HG03457 (cell line): ENCODE data around the gene FXN.
"Not testable (repeated sequence)": the region's sequence is repeated elsewhere in the genome, so short reads cannot be mapped to it uniquely, and the experiment has no call there.

Source experiments
- ATAC-seq: cut with Tn5 transposase; IDR thresholded peaks from one replicate; pipeline ENCODE4 v1.9.1; 2021; ENCODE audit warnings: moderate number of reproducible peaks; ENCODE audit not compliant: unreplicated experiment

FXN gene

DNA sequence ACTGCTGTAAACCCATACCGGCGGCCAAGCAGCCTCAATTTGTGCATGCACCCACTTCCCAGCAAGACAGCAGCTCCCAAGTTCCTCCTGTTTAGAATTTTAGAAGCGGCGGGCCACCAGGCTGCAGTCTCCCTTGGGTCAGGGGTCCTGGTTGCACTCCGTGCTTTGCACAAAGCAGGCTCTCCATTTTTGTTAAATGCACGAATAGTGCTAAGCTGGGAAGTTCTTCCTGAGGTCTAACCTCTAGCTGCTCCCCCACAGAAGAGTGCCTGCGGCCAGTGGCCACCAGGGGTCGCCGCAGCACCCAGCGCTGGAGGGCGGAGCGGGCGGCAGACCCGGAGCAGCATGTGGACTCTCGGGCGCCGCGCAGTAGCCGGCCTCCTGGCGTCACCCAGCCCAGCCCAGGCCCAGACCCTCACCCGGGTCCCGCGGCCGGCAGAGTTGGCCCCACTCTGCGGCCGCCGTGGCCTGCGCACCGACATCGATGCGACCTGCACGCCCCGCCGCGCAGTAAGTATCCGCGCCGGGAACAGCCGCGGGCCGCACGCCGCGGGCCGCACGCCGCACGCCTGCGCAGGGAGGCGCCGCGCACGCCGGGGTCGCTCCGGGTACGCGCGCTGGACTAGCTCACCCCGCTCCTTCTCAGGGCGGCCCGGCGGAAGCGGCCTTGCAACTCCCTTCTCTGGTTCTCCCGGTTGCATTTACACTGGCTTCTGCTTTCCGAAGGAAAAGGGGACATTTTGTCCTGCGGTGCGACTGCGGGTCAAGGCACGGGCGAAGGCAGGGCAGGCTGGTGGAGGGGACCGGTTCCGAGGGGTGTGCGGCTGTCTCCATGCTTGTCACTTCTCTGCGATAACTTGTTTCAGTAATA, at the start of gene FXN:
FXN (plus strand) TSS at position 315 of the 871 bp plus-strand sequence; CDS start at position 346, 31 bp downstream.
- peak; percentile 93 for ATAC-seq

DNA sequence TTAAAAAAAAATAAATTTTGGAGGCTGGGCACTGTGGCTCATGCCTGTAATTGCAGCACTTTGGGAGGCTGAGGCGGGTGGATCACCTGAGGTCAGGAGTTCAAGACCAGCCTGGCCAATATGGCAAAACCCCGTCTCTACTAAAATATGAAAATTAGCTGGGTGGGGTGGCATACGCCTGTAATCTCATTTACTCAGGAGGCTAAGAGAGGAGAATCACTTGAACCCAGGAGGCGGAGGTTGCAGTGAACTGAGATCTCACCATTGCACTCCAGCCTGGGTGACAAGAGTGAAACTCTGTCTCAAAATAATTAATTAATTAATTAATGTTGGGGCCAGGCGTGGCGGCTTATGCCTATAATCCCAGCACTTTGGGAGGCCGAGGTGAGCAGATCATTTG, 48.6 kb upstream of the FXN start:
- not testable (repeated sequence) for ATAC-seq

DNA sequence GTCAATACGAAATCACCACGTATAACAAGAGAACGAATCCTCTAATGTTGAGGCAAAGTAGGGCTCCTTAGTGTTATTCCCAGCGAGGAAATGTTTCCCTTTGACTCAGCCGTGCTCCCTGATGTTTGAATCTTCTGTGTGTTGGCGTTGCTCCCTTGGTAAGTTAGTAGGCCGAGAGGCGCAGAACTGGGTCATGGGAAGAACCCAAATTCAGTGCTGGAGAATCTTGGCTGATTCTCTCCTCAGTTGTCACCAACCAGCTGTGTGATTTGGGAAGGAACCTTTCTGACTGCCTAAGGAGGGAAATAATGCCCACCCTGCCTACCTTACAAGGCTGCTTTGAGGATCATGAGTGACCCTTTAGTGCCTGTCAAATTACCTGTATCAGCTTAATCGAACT, 44.1 kb upstream of the FXN start:
- ATAC-seq, result no peak

DNA sequence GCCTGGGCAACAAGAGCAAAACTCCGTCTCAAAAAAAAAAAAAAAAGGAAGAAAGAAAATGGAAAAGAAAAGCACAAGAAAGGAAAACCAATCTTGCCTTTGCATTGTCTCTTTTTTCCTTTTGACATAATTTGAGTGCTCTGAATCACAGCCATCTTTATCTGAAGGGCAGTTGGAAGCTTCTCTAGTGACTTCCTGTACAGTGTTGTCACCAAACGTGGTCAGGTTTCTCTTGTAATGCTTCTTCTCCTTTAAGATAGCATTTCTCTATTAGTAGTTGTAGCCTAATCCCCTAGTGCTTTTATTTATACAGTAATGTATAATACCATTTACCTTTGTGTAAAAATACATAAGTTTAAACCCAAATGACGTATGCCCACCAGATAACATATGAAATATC, 39.8 kb upstream of the FXN start:
- ATAC-seq, result no peak

DNA sequence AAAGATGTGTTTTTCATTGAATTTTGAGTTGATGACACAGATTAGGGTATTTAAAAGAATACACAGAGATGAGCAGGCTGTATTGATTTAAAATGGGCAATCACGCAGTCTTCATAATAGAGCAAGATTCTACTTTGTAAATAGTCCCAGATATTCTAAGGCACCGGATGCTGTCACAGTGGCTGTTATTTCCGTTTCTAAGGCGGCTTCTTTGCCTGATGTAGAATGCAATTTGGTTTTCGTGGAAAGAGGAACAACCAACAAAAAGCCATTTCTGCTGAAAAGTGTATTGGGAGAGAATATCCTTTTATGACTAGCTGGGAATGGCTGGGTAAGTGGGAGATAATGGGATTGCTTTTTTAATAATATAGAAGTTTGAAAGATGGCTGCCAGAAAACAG, 39.1 kb upstream of the FXN start:
- ATAC-seq, result no peak

DNA sequence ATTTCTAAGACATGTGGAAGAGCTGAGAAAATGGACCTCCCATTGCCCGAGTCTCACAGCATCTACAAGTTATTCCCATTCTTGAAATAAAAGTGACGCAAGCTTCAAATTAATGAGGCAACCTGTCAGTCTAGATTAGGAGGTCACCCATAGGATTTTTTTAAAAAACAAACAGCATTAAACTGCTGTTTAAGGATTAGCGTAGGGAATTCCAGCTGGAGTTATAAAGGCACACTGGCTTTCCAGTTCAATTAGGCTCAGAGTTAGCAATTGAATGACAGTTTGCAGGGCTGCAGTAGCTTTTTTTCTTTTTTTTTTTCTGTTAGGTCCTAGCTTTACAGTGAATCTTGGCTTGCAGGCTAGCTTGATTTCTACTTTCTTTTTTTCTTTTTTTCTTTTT, 37.9 kb upstream of the FXN start:
- no peak for ATAC-seq

DNA sequence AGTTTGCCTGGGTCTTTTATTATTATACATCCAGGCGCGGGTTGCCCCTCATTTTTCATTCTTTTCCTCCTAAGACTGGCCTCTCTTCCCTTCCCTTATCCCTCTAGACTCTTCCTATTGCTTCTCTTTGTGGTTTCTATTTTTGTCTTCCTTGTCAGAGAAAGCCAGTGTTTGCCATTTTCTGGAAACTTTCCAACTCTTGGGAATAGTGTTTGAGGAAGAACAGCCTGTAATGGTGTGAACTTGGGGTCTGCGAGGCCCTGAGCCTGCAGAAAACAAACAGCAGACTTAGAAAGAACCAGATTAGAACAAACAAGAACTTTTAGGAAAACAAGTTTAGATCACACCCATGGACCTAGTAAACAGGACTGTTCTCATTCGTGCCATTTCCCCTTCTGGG, 37.2 kb upstream of the FXN start:
- no peak for ATAC-seq

DNA sequence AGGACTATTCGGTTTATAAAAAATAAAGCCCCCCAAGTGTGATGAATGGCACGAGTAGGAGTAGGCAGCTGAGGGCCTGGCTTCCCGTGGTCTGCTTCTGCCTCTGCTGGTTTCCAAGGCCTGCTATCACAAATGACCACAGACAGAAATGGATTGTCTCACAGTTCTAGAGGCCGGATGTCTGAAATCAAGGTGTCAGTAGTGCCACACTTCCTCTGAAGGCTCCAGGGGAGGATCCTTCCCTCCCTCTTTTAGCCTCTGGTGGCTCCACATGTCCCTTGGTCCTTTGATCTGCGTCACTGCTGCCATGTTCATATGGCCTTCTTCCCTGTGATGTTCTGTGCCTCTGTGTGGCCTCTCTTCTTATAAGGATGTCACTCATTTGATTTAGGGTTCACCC, 36.7 kb upstream of the FXN start:
- ATAC-seq, result no peak

DNA sequence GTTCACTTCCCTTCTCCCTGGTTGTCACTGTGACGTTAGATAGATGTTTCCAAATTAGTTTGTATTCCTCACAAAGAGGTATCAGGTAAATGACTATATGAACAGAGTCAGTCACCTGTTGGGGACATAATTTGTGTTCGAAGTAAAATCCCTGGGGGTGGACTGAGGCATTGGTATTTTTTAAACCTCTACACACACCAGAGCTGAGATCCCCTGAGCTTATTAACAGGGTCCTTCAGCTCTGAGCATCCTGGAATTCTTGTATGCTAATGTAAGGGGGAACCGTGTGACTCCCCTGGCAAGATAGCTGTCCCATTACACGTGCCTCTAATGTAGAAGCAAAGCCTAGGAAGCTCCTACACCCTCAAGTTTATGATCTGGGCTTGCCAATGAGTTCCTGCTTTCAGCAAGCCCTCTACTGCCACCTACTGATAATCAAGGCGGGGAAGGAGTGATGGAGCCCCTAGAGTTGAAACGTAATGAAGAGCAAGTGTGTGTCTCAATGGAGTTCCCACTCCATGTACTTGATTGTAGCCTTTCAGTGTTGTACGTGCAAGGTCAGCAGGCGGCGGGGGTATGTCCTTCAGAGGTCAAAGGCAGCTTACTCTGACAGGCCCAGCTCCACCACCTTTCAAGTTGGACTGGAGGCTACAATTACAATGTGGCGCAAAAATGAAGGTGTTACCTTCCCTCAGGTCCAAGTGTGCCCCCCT, 36.0 kb upstream of the FXN start:
- ATAC-seq, result no peak

DNA sequence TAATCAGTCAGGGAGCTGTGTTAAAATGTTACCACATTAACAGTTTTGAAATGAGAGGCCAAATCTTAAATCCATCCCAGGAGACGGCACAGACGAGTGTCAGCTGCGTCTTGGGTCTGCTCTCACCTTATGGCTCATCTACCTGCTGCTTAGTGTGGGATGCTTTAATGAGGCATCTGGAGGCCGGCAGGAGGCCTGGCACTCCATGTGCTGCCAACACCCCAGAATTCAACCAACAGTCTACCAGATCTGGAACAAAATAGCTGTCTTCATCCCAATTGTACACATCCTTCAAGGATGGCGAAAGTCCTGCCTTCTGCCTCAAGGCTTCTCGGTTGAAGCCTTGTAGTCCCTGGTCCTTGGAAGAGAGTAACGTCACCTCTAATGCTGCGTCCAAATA, 33.6 kb upstream of the FXN start:
- ATAC-seq, result no peak

DNA sequence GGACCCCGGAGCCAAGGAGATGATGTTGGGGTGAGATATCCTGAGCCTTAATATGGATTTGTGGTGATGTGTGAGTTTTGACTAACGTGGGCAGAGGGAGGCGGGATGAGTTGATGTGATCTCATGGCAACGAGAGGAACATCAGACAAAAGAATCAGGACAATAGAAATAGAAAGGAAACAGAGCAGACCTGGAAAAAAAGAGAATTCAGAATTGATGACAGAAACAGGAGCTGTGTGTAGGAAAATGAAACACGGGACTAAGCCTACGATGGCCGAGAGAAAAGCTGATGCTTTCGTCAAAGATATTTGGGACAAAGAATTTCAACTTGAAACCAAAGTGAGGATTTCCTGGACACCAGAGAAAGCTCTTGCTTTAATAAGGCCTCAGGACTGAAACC, 32.5 kb upstream of the FXN start:
- no peak for ATAC-seq

DNA sequence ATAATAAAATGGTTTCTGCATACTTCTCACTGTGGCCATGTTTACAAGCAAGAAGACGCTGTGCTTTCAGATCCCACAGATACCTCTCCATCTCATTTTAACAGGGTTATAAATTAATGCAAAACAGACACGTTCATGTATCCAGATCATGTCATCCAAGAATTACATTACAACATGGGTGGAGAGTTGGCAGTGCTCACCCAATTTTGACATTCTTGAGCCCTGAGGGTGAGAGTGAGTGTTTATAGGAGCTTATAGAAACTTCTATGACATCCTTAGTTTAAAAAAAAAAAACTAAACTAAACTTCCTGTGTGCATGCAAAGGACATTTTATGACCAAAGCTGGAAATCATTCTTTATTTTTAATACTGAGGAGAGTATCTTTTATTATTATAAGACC, 30.7 kb upstream of the FXN start:
- no peak for ATAC-seq

DNA sequence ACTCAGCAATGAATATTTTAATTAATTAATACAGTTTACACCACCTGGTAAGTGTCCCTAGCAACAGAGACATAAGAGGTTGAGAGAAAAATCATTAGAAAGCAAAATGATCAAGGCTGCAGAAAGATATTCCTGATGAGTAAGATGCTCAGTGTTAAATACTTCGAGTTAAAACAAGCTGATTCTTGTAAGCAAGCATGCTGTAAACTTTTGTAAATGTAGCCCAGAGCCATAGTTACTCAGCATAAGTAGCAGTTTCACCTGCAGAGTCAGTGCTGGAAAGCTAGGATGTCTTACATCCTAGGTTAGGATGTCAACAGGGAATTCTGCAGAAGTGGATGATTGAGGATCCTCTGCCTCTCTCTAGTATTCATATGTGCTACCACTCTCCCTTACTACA, 25.8 kb upstream of the FXN start:
- no peak for ATAC-seq

DNA sequence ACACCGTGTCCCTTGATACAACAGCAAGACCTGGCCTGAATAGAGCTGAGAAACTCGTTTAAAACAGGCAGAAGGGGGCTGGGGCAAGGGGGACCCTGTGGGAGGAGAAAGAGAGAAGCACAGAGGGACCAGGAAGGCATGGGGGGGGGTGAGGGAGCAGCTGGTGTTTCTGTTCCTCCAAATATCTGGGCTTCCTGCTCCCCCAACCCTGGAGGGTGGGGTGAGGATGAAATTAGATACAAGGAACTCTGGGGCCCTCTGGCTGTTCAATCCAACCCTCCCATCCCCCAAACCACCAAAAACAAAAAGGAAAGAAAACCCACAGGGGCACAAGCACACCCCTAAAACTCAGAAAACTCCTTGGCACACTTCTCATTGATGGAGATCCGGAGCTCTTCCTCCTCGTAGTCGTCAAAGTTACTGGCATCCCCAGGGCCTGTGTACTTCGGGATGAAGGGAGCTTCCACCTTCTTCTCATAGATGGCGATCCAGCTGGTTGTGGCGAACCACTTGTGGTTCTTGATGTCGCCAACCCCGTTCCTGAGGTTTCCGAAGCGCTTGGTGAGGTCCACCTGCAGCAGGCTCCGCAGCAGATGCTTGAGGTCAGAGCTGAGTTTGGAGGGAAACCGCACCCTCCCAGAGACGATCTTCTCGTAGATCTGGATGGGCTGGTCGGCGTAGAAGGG, 22.7 kb upstream of the FXN start:
- ATAC-seq, result no peak

DNA sequence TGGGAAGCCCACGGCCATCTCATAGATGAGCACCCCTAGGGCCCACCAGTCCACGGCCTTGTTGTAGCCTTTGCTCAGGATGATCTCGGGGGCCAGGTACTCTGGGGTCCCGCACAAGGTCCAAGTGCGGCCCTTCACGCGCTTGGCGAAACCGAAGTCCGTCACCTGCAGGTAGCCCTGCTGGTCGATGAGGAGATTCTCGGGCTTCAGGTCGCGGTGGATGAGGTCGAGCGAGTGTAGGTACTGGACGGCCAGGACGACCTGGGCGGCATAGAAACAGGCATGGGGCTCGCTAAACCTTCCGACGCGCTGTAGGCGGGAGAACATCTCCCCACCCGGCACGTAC, 22.2 kb upstream of the FXN start:
- ATAC-seq, result no peak

DNA sequence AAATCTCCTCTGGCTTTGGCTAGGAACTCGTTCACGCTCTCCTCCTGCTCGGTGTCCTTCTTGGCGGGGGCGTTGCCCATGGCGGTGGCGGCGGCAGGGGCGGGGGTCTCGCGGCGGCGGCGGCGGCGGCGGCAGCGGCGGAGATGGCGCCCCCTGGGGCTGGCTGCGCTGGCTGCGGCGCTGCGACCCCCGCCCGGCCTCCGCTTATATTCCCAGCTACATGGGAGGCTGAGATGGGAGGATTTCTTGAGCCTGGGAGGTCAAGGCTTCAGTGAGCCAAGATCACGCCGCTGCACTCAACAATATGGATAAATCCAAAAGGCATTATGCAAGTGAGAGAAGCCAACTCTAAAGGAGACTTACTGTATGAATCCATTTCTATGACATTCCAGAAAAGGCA, 21.5 kb upstream of the FXN start, which contains the start of gene PRKACG:
PRKACG (minus strand) TSS at position 101 of the 400 bp plus-strand sequence; CDS start at position 80, 21 bp downstream.
- ATAC-seq, result no peak

DNA sequence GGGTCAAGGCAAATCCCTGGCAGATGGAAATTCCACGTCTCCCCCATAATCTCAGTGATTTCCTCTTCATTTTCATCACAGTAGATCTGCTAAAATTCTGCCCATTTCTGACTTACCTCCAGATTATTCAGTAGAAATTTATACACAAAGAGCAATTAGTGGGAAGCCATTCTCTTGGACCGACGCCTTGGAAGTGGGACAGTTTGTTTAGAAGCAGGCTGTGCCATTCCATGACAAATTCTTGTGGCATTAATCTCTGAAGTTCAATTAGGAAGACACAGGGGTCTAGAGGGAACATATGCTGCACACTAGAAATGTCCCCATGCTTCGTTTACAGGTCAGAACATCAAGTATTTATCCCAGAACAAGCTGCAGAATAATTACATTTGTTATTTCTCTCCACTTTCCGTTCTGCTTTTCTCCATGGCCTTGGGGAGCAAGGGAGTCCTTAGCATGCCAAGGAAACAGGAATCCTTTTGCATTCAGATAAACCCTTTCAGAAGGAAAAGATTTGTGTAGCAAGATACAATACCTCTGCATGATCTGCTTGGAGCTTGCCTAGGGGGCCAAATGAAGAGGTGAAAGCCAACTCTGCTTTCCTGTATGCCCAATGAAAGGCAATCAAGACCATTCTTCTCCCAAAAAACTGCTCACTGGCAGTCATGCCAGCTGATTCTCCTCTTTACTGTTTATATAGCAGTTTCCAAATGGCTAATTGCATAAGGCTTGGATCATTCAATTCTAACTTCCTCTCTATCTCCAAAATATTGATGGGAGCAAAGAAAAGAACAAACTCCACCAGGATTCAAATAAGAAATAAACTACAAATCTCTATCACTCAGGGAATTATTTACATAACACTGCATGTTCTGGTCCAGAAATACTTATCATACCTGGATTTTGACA, 19.1 kb upstream of the FXN start:
- ATAC-seq, result no peak

DNA sequence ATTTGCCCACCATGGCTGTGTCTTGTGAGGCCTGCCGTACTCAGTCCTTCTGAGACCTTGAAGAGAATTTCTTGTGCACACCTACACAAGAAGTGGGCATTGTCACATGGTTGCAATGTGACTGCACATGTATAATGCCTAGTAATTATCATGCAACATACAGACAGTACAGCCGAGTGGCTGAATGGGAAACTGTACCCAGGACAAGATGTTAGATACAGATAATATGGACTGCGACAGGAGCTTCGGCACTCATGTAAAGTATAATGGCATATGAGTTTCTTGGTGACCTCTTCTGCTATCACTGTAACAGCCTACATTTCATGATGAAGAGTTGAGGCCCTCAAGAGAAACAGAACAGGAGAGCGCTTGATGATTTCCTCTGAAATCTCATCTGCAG, 16.8 kb upstream of the FXN start:
- no peak for ATAC-seq

DNA sequence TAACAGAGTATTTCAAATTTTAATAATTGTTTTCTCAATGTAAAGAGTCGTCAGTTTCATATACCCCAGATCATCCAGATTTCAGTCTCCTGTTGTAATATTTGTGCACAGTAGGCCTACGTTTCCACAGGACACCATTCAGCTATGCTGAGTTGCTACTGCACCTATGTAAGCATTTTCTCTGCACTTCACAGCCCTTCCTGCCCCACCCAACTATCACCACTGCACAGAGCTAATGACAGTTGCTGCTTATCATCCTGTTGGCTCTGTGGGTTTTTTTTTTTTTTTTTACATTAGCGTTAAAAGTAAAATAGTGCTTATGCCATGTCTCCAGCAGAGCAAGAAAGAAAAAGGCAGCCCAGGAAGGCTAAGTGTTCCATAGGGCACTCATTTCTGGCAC, 15.7 kb upstream of the FXN start:
- no peak for ATAC-seq

DNA sequence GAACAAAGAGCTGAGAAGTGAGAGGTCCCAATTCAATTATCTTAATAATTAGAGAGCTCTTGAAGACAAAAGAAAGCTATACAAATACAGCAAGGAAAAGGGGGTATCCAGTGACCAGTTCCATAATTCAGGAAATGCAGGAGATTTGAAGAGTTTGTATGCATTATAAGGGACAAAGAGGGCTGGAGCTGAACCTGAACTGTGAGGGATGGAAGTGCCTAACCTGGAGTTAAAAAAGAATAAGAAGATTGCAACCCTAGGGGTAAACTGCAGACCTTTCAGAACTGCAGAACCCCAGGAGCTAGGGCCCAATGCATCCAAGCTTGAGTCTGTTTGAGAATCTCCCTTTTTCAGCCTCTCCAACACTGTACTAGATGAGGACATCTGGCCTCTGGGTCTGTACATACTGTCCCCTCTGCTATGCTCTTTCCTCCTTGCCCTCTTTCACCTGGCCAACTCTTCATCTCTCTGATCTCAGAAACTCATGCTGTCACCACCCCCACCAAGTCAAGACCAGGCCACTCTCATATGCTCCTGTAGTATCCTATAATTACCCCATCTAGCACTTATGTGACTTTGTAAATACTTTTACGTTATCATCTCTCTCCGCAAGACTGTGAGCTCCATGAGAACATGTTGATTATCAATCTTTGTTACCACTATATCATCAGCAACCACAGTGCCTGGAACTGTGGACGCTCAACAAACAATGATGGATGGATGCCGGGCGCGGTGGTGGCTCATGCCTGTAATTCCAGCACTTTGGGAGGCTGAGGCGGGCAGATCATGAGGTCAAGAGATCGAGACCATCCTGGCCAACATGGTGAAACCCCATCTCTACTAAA, 15.0 kb upstream of the FXN start:
- ATAC-seq, result no peak
